Activated CD4-positive, alpha-beta memory T cell treated with anti-CD3 and anti-CD28 coated beads, Interleukin-2, amount 10 ng/mL, durations not matched to agents 7 days and 5 days (primary cell): ENCODE results near the gene COLEC11. TPM values are rescaled to one million over a fixed set of nuclear protein-coding genes. Genes with fewer than 3 reads are reported as not detected.

Source experiments
- CTCF ChIA-PET: fragments of 350-600 bp; sonication (Branson Sonifier 250); formaldehyde crosslinking; loops from one replicate; lab custom pipeline; 2021; ENCODE audit warnings: antibody characterized with exemption, inconsistent platforms; lab: Charles Lee
- POLR2A ChIA-PET: fragments of 350-600 bp; sonication (Branson Sonifier 250); formaldehyde crosslinking; loops from one replicate; lab custom pipeline; 2021; ENCODE audit warnings: antibody characterized with exemption; lab: Charles Lee
- DNase-seq: peaks from one replicate; pipeline ENCODE4 v3.0.0-alpha.2; 2020
- H3K27ac Mint-ChIP-seq: one replicate; pipeline ENCODE4 v1.8.0; 2021; ENCODE audit warnings: mild to moderate bottlenecking, mixed read lengths
- H3K27me3 Mint-ChIP-seq: one replicate; pipeline ENCODE4 v1.8.0; 2021; ENCODE audit warnings: mixed read lengths
- H3K36me3 Mint-ChIP-seq: one replicate; pipeline ENCODE4 v1.8.0; 2021; ENCODE audit warnings: low read depth, mixed read lengths
- H3K4me1 Mint-ChIP-seq: one replicate; pipeline ENCODE4 v1.8.0; 2021; ENCODE audit warnings: mixed read lengths
- H3K4me3 Mint-ChIP-seq: one replicate; pipeline ENCODE4 v1.8.0; 2021; ENCODE audit warnings: mild to moderate bottlenecking, mixed read lengths
- H3K9me3 Mint-ChIP-seq: one replicate; pipeline ENCODE4 v1.8.0; 2021; ENCODE audit warnings: mixed read lengths
- total RNA-seq, 2 experiments: library from RNA; stranded (reverse); gene quantifications; one replicate each; pipeline ENCODE4 v1.2.3, GENCODE V29; 2021

Gene COLEC11
- total RNA-seq, 2 experiments from 2014 or later: not detected

- POLR2A ChIA-PET: no interaction called here
- CTCF ChIA-PET: interaction anchor here (1.5 kb wide), 1 partner anchor 11 kb away, joined by 4 read pairs; no protein-coding TSS in a partner anchor
- Mint-ChIP-seq H3K36me3 (peaks cover 8% of the 10 kb centered on the region), H3K27ac (no peak overlapping the region), H3K9me3 (no peaks in the 10 kb centered on the region), H3K4me1 (no peaks in the 10 kb centered on the region), H3K27me3 (no peaks in the 10 kb centered on the region), H3K4me3 (no peak overlapping the region)
- no peak for DNase-seq
Observed at GRCh38 chr2:3587021-3587420, 7.9 kb upstream of the COLEC11 start.

DNA sequence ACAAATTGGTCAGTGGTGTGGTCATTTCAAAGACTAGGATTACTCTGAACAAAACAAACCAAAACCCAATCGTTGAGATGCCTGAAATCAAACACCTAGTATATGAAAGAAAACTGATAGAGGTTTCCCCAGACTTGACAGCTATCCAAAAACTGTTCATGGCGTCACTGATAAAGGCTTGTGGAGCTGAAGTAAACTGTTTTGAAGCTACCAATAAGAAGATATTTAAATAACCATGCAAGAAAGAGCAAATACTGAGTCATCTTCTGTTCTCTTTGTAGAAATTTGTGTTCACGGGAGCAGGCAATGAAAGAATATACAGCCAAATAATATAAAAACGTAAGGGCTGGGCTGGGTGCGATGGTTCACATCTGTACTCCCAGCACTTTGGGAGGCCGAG lies 7.5 kb upstream of the COLEC11 start:
- peaks cover 7% of the 10 kb centered on the region for H3K36me3 Mint-ChIP-seq
- H3K4me3 Mint-ChIP-seq: no peak overlapping the region
- no peaks in the 10 kb centered on the region for H3K27me3 Mint-ChIP-seq
- H3K27ac Mint-ChIP-seq: no peak overlapping the region
- H3K4me1 Mint-ChIP-seq: no peaks in the 10 kb centered on the region
- no peak for DNase-seq
- H3K9me3 Mint-ChIP-seq: no peaks in the 10 kb centered on the region
- CTCF ChIA-PET: interaction anchor here (1.5 kb wide), 1 partner anchor 12 kb away, joined by 4 read pairs; no protein-coding TSS in a partner anchor
- POLR2A ChIA-PET: no interaction called here

DNA sequence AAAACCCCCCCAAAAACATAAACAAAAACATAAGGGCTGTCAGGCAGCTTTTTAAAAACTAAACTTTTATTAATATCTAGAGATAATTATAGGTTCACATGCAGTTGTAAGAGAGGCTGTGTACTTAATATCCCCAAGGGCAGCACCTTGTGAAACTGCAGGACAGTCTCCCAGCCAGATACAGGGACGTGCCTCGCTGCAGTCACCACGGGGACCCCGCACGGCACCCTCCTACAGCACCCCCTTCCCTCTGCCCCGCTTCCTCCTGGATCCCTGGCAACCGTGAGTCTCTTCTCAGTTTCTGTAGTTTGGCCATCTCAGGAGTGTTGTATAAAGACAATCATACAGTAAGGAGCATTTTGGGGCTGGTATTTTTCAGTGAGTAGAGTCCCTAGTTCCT lies 6.8 kb upstream of the COLEC11 start:
- DNase-seq: no peak
- Mint-ChIP-seq H3K27me3 (no peaks in the 10 kb centered on the region), H3K4me1 (no peaks in the 10 kb centered on the region), H3K9me3 (no peaks in the 10 kb centered on the region), H3K36me3 (peaks cover 4% of the 10 kb centered on the region), H3K4me3 (no peak overlapping the region), H3K27ac (no peak overlapping the region)
- ChIA-PET CTCF (interaction anchor here (1.5 kb wide), 1 partner anchor 12 kb away, joined by 4 read pairs; no protein-coding TSS in a partner anchor), POLR2A (interaction anchor here (1.0 kb wide), 1 partner anchor 9 kb away, joined by 3 read pairs; no protein-coding TSS in a partner anchor)

- H3K9me3 Mint-ChIP-seq: no peaks in the 10 kb centered on the region
- H3K4me3 Mint-ChIP-seq: no peak overlapping the region
- H3K27me3 Mint-ChIP-seq: no peaks in the 10 kb centered on the region
- H3K36me3 Mint-ChIP-seq: peaks cover 2% of the 10 kb centered on the region
- ChIA-PET CTCF (no interaction called here), POLR2A (interaction anchor here (1.0 kb wide), 1 partner anchor 10 kb away, joined by 3 read pairs; no protein-coding TSS in a partner anchor)
- DNase-seq: no peak
- no peak overlapping the region for H3K27ac Mint-ChIP-seq
- H3K4me1 Mint-ChIP-seq: no peaks in the 10 kb centered on the region
Observed at GRCh38 chr2:3589086-3589485, 5.8 kb upstream of the COLEC11 start.

DNA sequence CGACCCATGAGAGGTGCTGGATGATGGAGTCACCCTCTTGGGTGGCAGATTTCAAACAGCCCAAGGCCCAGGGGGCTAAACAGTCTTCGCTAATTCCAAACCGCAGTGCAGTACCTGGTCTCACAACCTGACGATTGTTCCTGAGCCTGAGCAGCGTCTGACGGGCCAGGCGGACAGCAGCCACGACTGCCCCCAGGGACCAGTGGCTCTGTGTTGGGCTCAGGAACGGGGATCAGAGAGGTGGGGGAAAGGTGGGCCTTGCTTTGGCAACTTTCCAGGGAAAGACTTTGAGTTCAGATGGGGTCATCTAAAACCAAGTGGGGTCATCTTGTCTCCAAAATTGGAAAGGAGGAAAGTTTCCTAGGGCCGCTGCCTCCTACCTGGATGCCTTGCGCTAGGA lies 492 bp downstream of the COLEC11 start:
- no peak for DNase-seq
- Mint-ChIP-seq H3K36me3 (no peaks in the 10 kb centered on the region), H3K9me3 (no peaks in the 10 kb centered on the region), H3K27ac (no peak overlapping the region), H3K4me1 (peaks cover 3% of the 10 kb centered on the region), H3K27me3 (peaks cover 4% of the 10 kb centered on the region), H3K4me3 (no peak overlapping the region)
- POLR2A ChIA-PET: no interaction called here
- CTCF ChIA-PET: no interaction called here

- Mint-ChIP-seq H3K36me3 (no peaks in the 10 kb centered on the region), H3K9me3 (no peaks in the 10 kb centered on the region), H3K4me1 (peaks cover 3% of the 10 kb centered on the region), H3K27me3 (peaks cover 4% of the 10 kb centered on the region), H3K4me3 (no peak overlapping the region), H3K27ac (no peak overlapping the region)
- DNase-seq: no peak
- POLR2A ChIA-PET: interaction anchor here (1.2 kb wide), 1 partner anchor 37 kb away, joined by 3 read pairs; no protein-coding TSS in a partner anchor
- CTCF ChIA-PET: no interaction called here
Observed at GRCh38 chr2:3595985-3596384, 1.1 kb downstream of the COLEC11 start.

DNA sequence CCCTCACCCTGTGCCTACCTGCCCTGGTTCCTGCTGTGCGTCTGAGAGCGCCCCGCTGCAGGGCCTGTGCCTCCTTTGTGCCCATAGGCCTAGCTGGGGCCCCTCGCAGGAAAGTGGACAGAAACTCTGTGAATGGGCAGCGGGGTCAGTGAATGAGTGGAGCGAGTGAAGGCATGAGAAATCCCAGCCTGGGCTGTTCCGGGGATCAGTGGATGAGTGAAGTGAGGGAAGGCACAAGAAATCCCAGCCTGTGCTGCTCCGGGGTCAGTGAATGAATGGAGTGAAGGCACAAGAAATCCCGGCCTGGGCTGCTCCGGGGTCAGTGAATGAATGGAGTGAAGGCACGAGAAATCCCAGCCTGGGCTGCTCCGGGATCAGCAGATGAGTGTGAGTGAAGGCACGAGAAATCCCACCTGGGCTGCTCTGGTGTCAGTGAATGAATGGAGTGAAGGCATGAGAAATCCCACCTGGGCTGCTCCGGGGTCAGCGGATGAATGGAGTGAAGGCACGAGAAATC lies 2.0 kb downstream of the COLEC11 start:
- POLR2A ChIA-PET: interaction anchor here (1.2 kb wide), 1 partner anchor 38 kb away, joined by 3 read pairs; no protein-coding TSS in a partner anchor
- H3K27ac Mint-ChIP-seq: no peak overlapping the region
- no peak for DNase-seq
- no peak overlapping the region for H3K4me3 Mint-ChIP-seq
- H3K9me3 Mint-ChIP-seq: no peaks in the 10 kb centered on the region
- H3K36me3 Mint-ChIP-seq: no peaks in the 10 kb centered on the region
- CTCF ChIA-PET: no interaction called here
- peaks cover 4% of the 10 kb centered on the region for H3K27me3 Mint-ChIP-seq
- peaks cover 3% of the 10 kb centered on the region for H3K4me1 Mint-ChIP-seq

GRCh38 chr2:3597567-3597966 lies 2.7 kb downstream of the COLEC11 start:
- H3K27ac Mint-ChIP-seq: no peak overlapping the region
- peaks cover 3% of the 10 kb centered on the region for H3K4me1 Mint-ChIP-seq
- H3K27me3 Mint-ChIP-seq: peaks cover 4% of the 10 kb centered on the region
- no peaks in the 10 kb centered on the region for H3K9me3 Mint-ChIP-seq
- POLR2A ChIA-PET: no interaction called here
- H3K36me3 Mint-ChIP-seq: no peaks in the 10 kb centered on the region
- CTCF ChIA-PET: no interaction called here
- no peak overlapping the region for H3K4me3 Mint-ChIP-seq
- no peak for DNase-seq

GRCh38 chr2:3598197-3598910 lies 3.4 kb downstream of the COLEC11 start:
- Mint-ChIP-seq H3K27ac (no peak overlapping the region), H3K36me3 (no peaks in the 10 kb centered on the region), H3K4me1 (peaks cover 3% of the 10 kb centered on the region), H3K27me3 (peaks cover 4% of the 10 kb centered on the region), H3K9me3 (no peaks in the 10 kb centered on the region), H3K4me3 (no peak overlapping the region)
- ChIA-PET CTCF (no interaction called here), POLR2A (no interaction called here)
- DNase-seq: no peak

GRCh38 chr2:3598912-3599854 lies 4.3 kb downstream of the COLEC11 start:
- ChIA-PET POLR2A (no interaction called here), CTCF (no interaction called here)
- no peaks in the 10 kb centered on the region for H3K36me3 Mint-ChIP-seq
- no peak overlapping the region for H3K4me3 Mint-ChIP-seq
- H3K9me3 Mint-ChIP-seq: no peaks in the 10 kb centered on the region
- peaks cover 3% of the 10 kb centered on the region for H3K4me1 Mint-ChIP-seq
- no peak overlapping the region for H3K27ac Mint-ChIP-seq
- DNase-seq: no peak
- H3K27me3 Mint-ChIP-seq: peaks cover 4% of the 10 kb centered on the region

- ChIA-PET CTCF (no interaction called here), POLR2A (no interaction called here)
- H3K36me3 Mint-ChIP-seq: no peaks in the 10 kb centered on the region
- H3K4me3 Mint-ChIP-seq: no peak overlapping the region
- no peak overlapping the region for H3K27ac Mint-ChIP-seq
- H3K9me3 Mint-ChIP-seq: no peaks in the 10 kb centered on the region
- peaks cover 4% of the 10 kb centered on the region for H3K27me3 Mint-ChIP-seq
- H3K4me1 Mint-ChIP-seq: peaks cover 5% of the 10 kb centered on the region
- no peak for DNase-seq
Observed at GRCh38 chr2:3600256-3600855, 5.4 kb downstream of the COLEC11 start.

DNA sequence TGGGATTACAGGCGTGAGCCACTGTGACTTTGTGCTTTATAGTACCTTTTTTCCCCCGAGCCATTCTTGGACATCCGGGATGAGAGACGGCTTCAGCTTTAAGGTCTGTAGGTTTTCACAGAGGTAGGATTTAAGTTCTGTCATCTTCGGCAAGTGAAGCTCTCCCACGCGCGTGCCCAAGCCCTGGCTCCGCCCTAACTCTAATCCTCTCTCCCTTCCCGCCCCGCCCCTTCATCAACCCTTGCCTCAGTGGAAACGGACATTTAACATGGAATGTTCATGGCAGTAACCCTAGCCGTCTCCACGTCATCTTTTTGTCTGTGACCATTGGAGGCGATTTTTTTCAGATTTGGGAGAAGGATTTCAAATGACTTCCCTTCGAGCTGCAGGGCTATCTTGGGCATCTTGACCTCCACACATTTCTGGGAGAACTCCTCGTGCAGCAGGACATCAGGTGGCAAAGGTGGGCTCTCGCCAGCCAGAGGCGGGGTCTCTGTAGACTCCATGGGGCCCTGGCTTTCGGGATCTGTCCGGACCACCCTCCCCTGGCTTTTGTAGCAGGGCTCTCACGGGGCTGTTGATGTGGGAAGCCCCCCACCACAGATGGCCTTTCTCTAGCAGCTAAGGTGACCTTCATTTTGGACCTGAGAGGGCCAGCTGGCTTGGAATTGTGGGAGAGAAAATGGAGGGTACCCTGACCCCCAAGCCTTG lies 6.8 kb downstream of the COLEC11 start:
- Mint-ChIP-seq H3K9me3 (no peaks in the 10 kb centered on the region), H3K27ac (no peak overlapping the region), H3K4me1 (peaks cover 5% of the 10 kb centered on the region), H3K4me3 (no peak overlapping the region), H3K27me3 (peaks cover 4% of the 10 kb centered on the region), H3K36me3 (no peaks in the 10 kb centered on the region)
- ChIA-PET CTCF (no interaction called here), POLR2A (interaction anchor here (0.8 to 1.2 kb wide), 2 partner anchors 26 to 43 kb away, joined by 3 read pairs; partner anchors contain the start of gene RNASEH1)
- no peak for DNase-seq
